Measurements from ENCODE around the gene SH3BGRL3. TPM values are rescaled to one million over a fixed set of nuclear protein-coding genes. Genes with fewer than 3 reads are reported as not detected.
"Not testable (repeated sequence)": the region's sequence is repeated elsewhere in the genome, so short reads cannot be mapped to it uniquely, and the experiment has no call there.

SH3BGRL3 gene
- total and polyA plus RNA-seq, 2 experiments from 2014 or later, result 240 to 2,795 TPM

- Histone ChIP-seq H3K4me2 (ENCODE audit: unreplicated experiment) (no peak overlapping the region), H3K9me3 (ENCODE audit: low read depth) (no peaks in the 10 kb centered on the region), H2AFZ (no peak overlapping the region), H3K79me2 (ENCODE audit: insufficient read depth) (no peaks in the 10 kb centered on the region), H3F3A (ENCODE audit: insufficient read depth) (no peaks in the 10 kb centered on the region), H3K9me2 (ENCODE audit: insufficient read depth) (no peaks in the 10 kb centered on the region), H4K20me1 (ENCODE audit: insufficient read depth) (no peaks in the 10 kb centered on the region), H3K27me3 (replicated peaks; ENCODE audit: insufficient read depth) (no peaks in the 10 kb centered on the region), H3K27ac (no peak overlapping the region), H3K9ac (no peak overlapping the region), H3K4me3 (no peak overlapping the region), H3K4me1 (ENCODE audit: insufficient read depth) (0 out of 2 replicates have a peak, but pooled peaks cover 4% of the 10 kb centered on the region), H3K36me3 (ENCODE audit: low read depth) (no peaks in the 10 kb centered on the region)
- WGBS, 2 experiments (ENCODE audit: low coverage in 1 of 2, low lambda C conversion rate in 2 of 2, missing lambda C conversion rate in 2 of 2), result 70 to 80% methylated on average over 8 of the region's 8 CpGs
- no peak for DNase-seq
- in situ Hi-C loops (cut with MboI), result no loop called here
- no peak for TF ChIP-seq EZH2phosphoT487 (IDR thresholded peaks at IDR 0.05; ENCODE audit: insufficient read depth, low read depth)
- TF ChIP-seq EZH2 (IDR thresholded peaks at IDR 0.05; ENCODE audit: insufficient read depth, poor library complexity, severe bottlenecking), result no peak
Measured at GRCh38 chr1:26327956-26328362, 48.1 kb downstream of the SH3BGRL3 start.

DNA sequence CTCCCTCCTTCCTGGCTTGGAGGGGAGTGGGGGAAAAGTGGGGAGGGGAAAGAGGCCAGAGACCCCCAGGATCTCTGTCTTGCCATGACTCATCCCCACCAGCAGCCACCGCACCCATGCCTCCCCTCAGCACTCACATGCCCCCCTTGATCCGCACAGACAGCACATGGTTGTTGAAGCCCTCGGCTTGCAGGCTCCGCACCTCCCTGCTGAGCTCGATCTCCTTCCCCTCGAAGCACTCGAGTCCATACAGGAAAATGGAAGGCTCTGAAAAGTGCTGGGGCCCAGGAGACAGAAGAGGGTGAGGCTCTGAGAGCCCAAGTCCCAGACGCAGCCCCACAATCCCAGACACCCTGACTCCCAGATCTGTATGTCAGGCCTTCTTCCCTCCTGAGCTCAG, 48.7 kb downstream of the SH3BGRL3 start:
- no peaks in the 10 kb centered on the region for H3F3A ChIP-seq (ENCODE audit: insufficient read depth)
- no peaks in the 10 kb centered on the region for H3K36me3 ChIP-seq (ENCODE audit: low read depth)
- no peak for TF ChIP-seq EZH2 (IDR thresholded peaks at IDR 0.05; ENCODE audit: insufficient read depth, poor library complexity, severe bottlenecking)
- TF ChIP-seq EZH2phosphoT487 (IDR thresholded peaks at IDR 0.05; ENCODE audit: insufficient read depth, low read depth), result no peak
- H3K9me2 ChIP-seq (ENCODE audit: insufficient read depth), result no peaks in the 10 kb centered on the region
- in situ Hi-C loops (cut with MboI), result no loop called here
- H3K9me3 ChIP-seq (ENCODE audit: low read depth), result no peaks in the 10 kb centered on the region
- 53% methylated on average over 8 of the region's 8 CpGs for WGBS, 2 experiments (ENCODE audit: low coverage in 1 of 2, low lambda C conversion rate in 2 of 2, missing lambda C conversion rate in 2 of 2)
- H4K20me1 ChIP-seq (ENCODE audit: insufficient read depth), result no peaks in the 10 kb centered on the region
- H3K4me1 ChIP-seq (ENCODE audit: insufficient read depth), result 0 out of 2 replicates have a peak, but pooled peaks cover 4% of the 10 kb centered on the region
- no peak overlapping the region for H2AFZ ChIP-seq
- no peak overlapping the region for H3K27ac ChIP-seq
- no peak overlapping the region for H3K4me3 ChIP-seq
- DNase-seq, result no peak
- no peaks in the 10 kb centered on the region for H3K27me3 ChIP-seq (replicated peaks; ENCODE audit: insufficient read depth)
- no peaks in the 10 kb centered on the region for H3K79me2 ChIP-seq (ENCODE audit: insufficient read depth)
- H3K4me2 ChIP-seq (ENCODE audit: unreplicated experiment), result no peak overlapping the region
- H3K9ac ChIP-seq, result no peak overlapping the region

GRCh38 chr1:26329380-26329779, 49.5 kb downstream of the SH3BGRL3 start:
- H3K79me2 ChIP-seq (ENCODE audit: insufficient read depth); H3K4me1 ChIP-seq (ENCODE audit: insufficient read depth); H3K4me2 ChIP-seq (ENCODE audit: unreplicated experiment); H4K20me1 ChIP-seq (ENCODE audit: insufficient read depth); H3K4me3 ChIP-seq; H3K9ac ChIP-seq; H2AFZ ChIP-seq; H3K9me2 ChIP-seq (ENCODE audit: insufficient read depth); in situ Hi-C loops (cut with MboI); DNase-seq; H3K36me3 ChIP-seq (ENCODE audit: low read depth); H3K9me3 ChIP-seq (ENCODE audit: low read depth); H3K27me3 ChIP-seq (replicated peaks; ENCODE audit: insufficient read depth); H3K27ac ChIP-seq; H3F3A ChIP-seq (ENCODE audit: insufficient read depth): not testable (repeated sequence)
- WGBS, 2 experiments (ENCODE audit: low coverage in 1 of 2, low lambda C conversion rate in 2 of 2, missing lambda C conversion rate in 2 of 2), result 84 to 89% methylated on average over 4 of the region's 4 CpGs

- in situ Hi-C loops (cut with MboI), result no loop called here
- WGBS, 2 experiments (ENCODE audit: low coverage in 1 of 2, low lambda C conversion rate in 2 of 2, missing lambda C conversion rate in 2 of 2), result 75 to 86% methylated on average over 5 of the region's 5 CpGs
- TF ChIP-seq EZH2phosphoT487 (IDR thresholded peaks at IDR 0.05; ENCODE audit: insufficient read depth, low read depth), result no peak
- TF ChIP-seq EZH2 (IDR thresholded peaks at IDR 0.05; ENCODE audit: insufficient read depth, poor library complexity, severe bottlenecking), result no peak
- Histone ChIP-seq H3K79me2 (ENCODE audit: insufficient read depth) (no peaks in the 10 kb centered on the region), H3K4me1 (ENCODE audit: insufficient read depth) (0 out of 2 replicates have a peak, but pooled peaks cover 4% of the 10 kb centered on the region), H3K27ac (no peak overlapping the region), H3K36me3 (ENCODE audit: low read depth) (no peaks in the 10 kb centered on the region), H3K4me3 (no peak overlapping the region), H2AFZ (no peak overlapping the region), H3F3A (ENCODE audit: insufficient read depth) (no peaks in the 10 kb centered on the region), H4K20me1 (ENCODE audit: insufficient read depth) (no peaks in the 10 kb centered on the region), H3K4me2 (ENCODE audit: unreplicated experiment) (no peak overlapping the region), H3K9me2 (ENCODE audit: insufficient read depth) (no peaks in the 10 kb centered on the region), H3K9ac (no peak overlapping the region), H3K9me3 (ENCODE audit: low read depth) (no peaks in the 10 kb centered on the region), H3K27me3 (replicated peaks; ENCODE audit: insufficient read depth) (peaks cover under 1% of the 10 kb centered on the region)
- DNase-seq, result no peak
Measured at GRCh38 chr1:26330276-26330675, 50.4 kb downstream of the SH3BGRL3 start.

Other genes with a start within 250 kb of the SH3BGRL3 start
- not detected in 2 replicates for gene SLC30A2, start 234.0 kb upstream of the SH3BGRL3 start, total RNA-seq (2014; rRNA removed; shearing (Covaris generic))
- gene SLC30A2, start 234.0 kb upstream of the SH3BGRL3 start, polyA plus RNA-seq (2016; fragmentation: Nextera tagmentation; extraction: Ambion mirVana), result 0.14 TPM in 1 of 2 replicates, not detected in the other
- gene TRIM63, start 212.5 kb upstream of the SH3BGRL3 start, total RNA-seq (2014; rRNA removed; shearing (Covaris generic)), result not detected in 2 replicates
- not detected in 2 replicates for gene TRIM63, start 212.5 kb upstream of the SH3BGRL3 start, polyA plus RNA-seq (2016; fragmentation: Nextera tagmentation; extraction: Ambion mirVana)
- gene PDIK1L, start 168.3 kb upstream of the SH3BGRL3 start, total RNA-seq (2014; rRNA removed; shearing (Covaris generic)), result 6.6 and 6.8 TPM in 2 replicates
- gene PDIK1L, start 168.3 kb upstream of the SH3BGRL3 start, polyA plus RNA-seq (2016; fragmentation: Nextera tagmentation; extraction: Ambion mirVana), result 2.9 and 3.5 TPM in 2 replicates
- gene FAM110D, start 121.0 kb upstream of the SH3BGRL3 start, total RNA-seq (2014; rRNA removed; shearing (Covaris generic)), result 0.63 TPM in 1 of 2 replicates, not detected in the other
- gene FAM110D, start 121.0 kb upstream of the SH3BGRL3 start, polyA plus RNA-seq (2016; fragmentation: Nextera tagmentation; extraction: Ambion mirVana), result not detected in 2 replicates
- not detected in 2 replicates for gene C1orf232, start 111.1 kb upstream of the SH3BGRL3 start, total RNA-seq (2014; rRNA removed; shearing (Covaris generic))
- not detected in 2 replicates for gene C1orf232, start 111.1 kb upstream of the SH3BGRL3 start, polyA plus RNA-seq (2016; fragmentation: Nextera tagmentation; extraction: Ambion mirVana)
- 8.2 and 25.0 TPM in 2 replicates for gene ZNF593, start 110.2 kb upstream of the SH3BGRL3 start, total RNA-seq (2014; rRNA removed; shearing (Covaris generic))
- gene ZNF593, start 110.2 kb upstream of the SH3BGRL3 start, polyA plus RNA-seq (2016; fragmentation: Nextera tagmentation; extraction: Ambion mirVana), result 61.2 and 65.8 TPM in 2 replicates
- not detected in 2 replicates for gene ZNF593OS, start 108.3 kb upstream of the SH3BGRL3 start, total RNA-seq (2014; rRNA removed; shearing (Covaris generic))
- 0.81 and 0.85 TPM in 2 replicates for gene ZNF593OS, start 108.3 kb upstream of the SH3BGRL3 start, polyA plus RNA-seq (2016; fragmentation: Nextera tagmentation; extraction: Ambion mirVana)
- 0.51 TPM in 1 of 2 replicates, not detected in the other for gene CNKSR1, start 102.6 kb upstream of the SH3BGRL3 start, total RNA-seq (2014; rRNA removed; shearing (Covaris generic))
- 0.10 TPM in 1 of 2 replicates, not detected in the other for gene CNKSR1, start 102.6 kb upstream of the SH3BGRL3 start, polyA plus RNA-seq (2016; fragmentation: Nextera tagmentation; extraction: Ambion mirVana)
- not detected in 2 replicates for gene CATSPER4, start 89.5 kb upstream of the SH3BGRL3 start, total RNA-seq (2014; rRNA removed; shearing (Covaris generic))
- gene CATSPER4, start 89.5 kb upstream of the SH3BGRL3 start, polyA plus RNA-seq (2016; fragmentation: Nextera tagmentation; extraction: Ambion mirVana), result not detected in 2 replicates
- gene CEP85, start 45.9 kb upstream of the SH3BGRL3 start, total RNA-seq (2014; rRNA removed; shearing (Covaris generic)), result 6.2 TPM in 2 replicates
- 4.6 and 5.0 TPM in 2 replicates for gene CEP85, start 45.9 kb upstream of the SH3BGRL3 start, polyA plus RNA-seq (2016; fragmentation: Nextera tagmentation; extraction: Ambion mirVana)
- 4.8 and 5.8 TPM in 2 replicates for gene UBXN11, start 26.6 kb downstream of the SH3BGRL3 start, total RNA-seq (2014; rRNA removed; shearing (Covaris generic))
- 11.1 and 12.7 TPM in 2 replicates for gene UBXN11, start 26.6 kb downstream of the SH3BGRL3 start, polyA plus RNA-seq (2016; fragmentation: Nextera tagmentation; extraction: Ambion mirVana)
- gene CD52, start 37.9 kb downstream of the SH3BGRL3 start, total RNA-seq (2014; rRNA removed; shearing (Covaris generic)), result not detected in 2 replicates
- gene CD52, start 37.9 kb downstream of the SH3BGRL3 start, polyA plus RNA-seq (2016; fragmentation: Nextera tagmentation; extraction: Ambion mirVana), result not detected in 2 replicates
- not detected in 2 replicates for gene CRYBG2, start 74.0 kb downstream of the SH3BGRL3 start, total RNA-seq (2014; rRNA removed; shearing (Covaris generic))
- not detected in 2 replicates for gene CRYBG2, start 74.0 kb downstream of the SH3BGRL3 start, polyA plus RNA-seq (2016; fragmentation: Nextera tagmentation; extraction: Ambion mirVana)
- not detected in 2 replicates for gene ZNF683, start 92.7 kb downstream of the SH3BGRL3 start, total RNA-seq (2014; rRNA removed; shearing (Covaris generic))
- gene ZNF683, start 92.7 kb downstream of the SH3BGRL3 start, polyA plus RNA-seq (2016; fragmentation: Nextera tagmentation; extraction: Ambion mirVana), result not detected in 2 replicates
- not detected in 2 replicates for gene LIN28A, start 130.7 kb downstream of the SH3BGRL3 start, total RNA-seq (2014; rRNA removed; shearing (Covaris generic))
- 0.14 and 0.15 TPM in 2 replicates for gene LIN28A, start 130.7 kb downstream of the SH3BGRL3 start, polyA plus RNA-seq (2016; fragmentation: Nextera tagmentation; extraction: Ambion mirVana)
- 50.8 and 70.6 TPM in 2 replicates for gene DHDDS, start 152.2 kb downstream of the SH3BGRL3 start, total RNA-seq (2014; rRNA removed; shearing (Covaris generic))
- 43.0 and 46.9 TPM in 2 replicates for gene DHDDS, start 152.2 kb downstream of the SH3BGRL3 start, polyA plus RNA-seq (2016; fragmentation: Nextera tagmentation; extraction: Ambion mirVana)
- gene HMGN2, start 192.4 kb downstream of the SH3BGRL3 start, total RNA-seq (2014; rRNA removed; shearing (Covaris generic)), result 211 and 216 TPM in 2 replicates
- gene HMGN2, start 192.4 kb downstream of the SH3BGRL3 start, polyA plus RNA-seq (2016; fragmentation: Nextera tagmentation; extraction: Ambion mirVana), result 664 and 669 TPM in 2 replicates
- 0.38 and 1.7 TPM in 2 replicates for gene RPS6KA1, start 249.7 kb downstream of the SH3BGRL3 start, total RNA-seq (2014; rRNA removed; shearing (Covaris generic))
- gene RPS6KA1, start 249.7 kb downstream of the SH3BGRL3 start, polyA plus RNA-seq (2016; fragmentation: Nextera tagmentation; extraction: Ambion mirVana), result 1.1 and 1.2 TPM in 2 replicates

All from GM23248 (cell line).